ENCODE data around the gene TRAF4.
"Not testable (repeated sequence)": the region's sequence is repeated elsewhere in the genome, so short reads cannot be mapped to it uniquely, and the experiment has no call there.

GRCh38 chr17:28720997-28721329, 22.8 kb upstream of the TRAF4 start:
- not testable (repeated sequence) for TF ChIP-seq POLR2AphosphoS5 (IDR thresholded peaks at IDR 0.05; ENCODE audit: borderline replicate concordance, low read depth, low read length); EZH2 (IDR thresholded peaks at IDR 0.05); FOXP2 (optimal IDR thresholded peaks at IDR 0.05; ENCODE audit: control extremely low read depth, extremely low read length, insufficient read depth)
